Endothelial cell of umbilical vein (primary cell): Measurements from ENCODE around the gene CAPS. TPM values are rescaled to one million over a fixed set of nuclear protein-coding genes. Genes with fewer than 3 reads are reported as not detected.

Experiments used
- BruUV-seq: library from RNA; stranded (reverse); fragments of 400-500 nt; replicated peaks from 2 replicates; lab custom pipeline; 2021; lab: Mats Ljungman, UMichigan
- CTCF ChIA-PET: fragments of 300-600, 350-600 bp; sonication (Branson Sonifier 250); formaldehyde crosslinking; loops from one replicate; lab custom pipeline; 2021; ENCODE audit warnings: antibody characterized with exemption, inconsistent platforms; lab: Charles Lee
- POLR2A ChIA-PET: fragments of 300-600, 350-600 bp; sonication (Branson Sonifier 250); formaldehyde crosslinking; loops from one replicate; lab custom pipeline; 2021; ENCODE audit warnings: antibody characterized with exemption, inconsistent platforms; lab: Charles Lee
- DNase-seq: peaks from one replicate; pipeline ENCODE4 v3.0.0-alpha.2; 2011; ENCODE audit warnings: low read depth, low spot score
- FAIRE-seq: peaks from 2 replicates; lab custom pipeline; 2011; peaks lifted over from hg19 to GRCh38; lab: Jason Lieb, UNC
- H2AFZ ChIP-seq: 2 replicates; pipeline ENCODE4 v1.6.0; 2012; ENCODE audit warnings: low read depth, low read length, control low read depth, inconsistent platforms
- H3K27ac ChIP-seq: 2 replicates; pipeline ENCODE4 v1.5.1; 2011; ENCODE audit warnings: low read depth, mild to moderate bottlenecking, control low read depth, low read length, moderate library complexity; ENCODE audit not compliant: insufficient read depth
- H3K27me3 ChIP-seq, 2 experiments: 2 replicates each; pipeline versions ENCODE4 v1.6.0 to v1.6.1; 2011; ENCODE audit warnings: low read length in 2 of 2, mixed read lengths in 1 of 2; ENCODE audit not compliant: control insufficient read depth in 2 of 2, insufficient read depth in 2 of 2
- H3K36me3 ChIP-seq, 2 experiments: 2 replicates in 1 of 2; 3 replicates in 1 of 2; pipeline ENCODE4 v1.5.1; 2011; ENCODE audit warnings: low read length in 2 of 2, mild to moderate bottlenecking in 1 of 2, moderate library complexity in 1 of 2; ENCODE audit not compliant: control insufficient read depth in 2 of 2, insufficient read depth in 2 of 2; ENCODE audit errors: extremely low read depth in 1 of 2
- H3K4me1 ChIP-seq: 3 replicates; pipeline ENCODE4 v1.5.1; 2011; ENCODE audit warnings: mild to moderate bottlenecking, low read length; ENCODE audit not compliant: control insufficient read depth, insufficient read depth; ENCODE audit errors: extremely low read depth
- H3K4me2 ChIP-seq: 2 replicates; pipeline ENCODE4 v1.6.1; 2011; ENCODE audit warnings: low read length, control low read depth, mixed read lengths; ENCODE audit not compliant: insufficient read depth
- H3K4me3 ChIP-seq, 3 experiments: fragments of 200-600 bp in 1 of 3; sonication (generic), shearing (Covaris generic) in 1 of 3; replicated peaks in 1 of 3; 2 replicates each; pipeline ENCODE4 v1.5.1; 2011 to 2016; ENCODE audit warnings: control low read depth in 3 of 3, low read length in 3 of 3, mild to moderate bottlenecking in 2 of 3, inconsistent platforms in 1 of 3, low read depth in 1 of 3, moderate library complexity in 1 of 3; ENCODE audit not compliant: insufficient read depth in 1 of 3
- H3K79me2 ChIP-seq: 2 replicates; pipeline ENCODE4 v1.6.0; 2012; ENCODE audit warnings: low read length, inconsistent platforms; ENCODE audit not compliant: control insufficient read depth, insufficient read depth
- H3K9ac ChIP-seq: replicated peaks from 2 replicates; pipeline ENCODE3; 2011; ENCODE audit warnings: low read length, control low read depth; ENCODE audit not compliant: insufficient read depth; ENCODE audit errors: extremely low read depth
- H3K9me1 ChIP-seq: replicated peaks from 3 replicates; pipeline ENCODE4 v1.6.0; 2011; ENCODE audit warnings: mild to moderate bottlenecking, low read length; ENCODE audit not compliant: control insufficient read depth, insufficient read depth; ENCODE audit errors: extremely low read depth
- H3K9me3 ChIP-seq: replicated peaks from 2 replicates; pipeline ENCODE4 v1.5.1; 2012; ENCODE audit warnings: low read length, inconsistent platforms; ENCODE audit not compliant: control insufficient read depth, insufficient read depth
- H4K20me1 ChIP-seq: replicated peaks from 2 replicates; pipeline ENCODE3; 2011; ENCODE audit warnings: mild to moderate bottlenecking, low read length; ENCODE audit not compliant: control insufficient read depth, insufficient read depth; ENCODE audit errors: extremely low read depth
- EZH2 ChIP-seq: IDR thresholded peaks from 2 replicates; pipeline ENCODE4 v1.6.1; 2012; ENCODE audit warnings: borderline replicate concordance, low read depth, mild to moderate bottlenecking, moderate library complexity, low read length, inconsistent platforms; ENCODE audit not compliant: severe bottlenecking
- FOS ChIP-seq: IDR thresholded peaks from 2 replicates; pipeline ENCODE4 v1.6.1; 2011; ENCODE audit warnings: mild to moderate bottlenecking, low read length, moderate library complexity, borderline replicate concordance; ENCODE audit not compliant: insufficient read depth
- GATA2 ChIP-seq: IDR thresholded peaks from 2 replicates; pipeline ENCODE4 v1.7.0; 2011; ENCODE audit warnings: low read depth, mild to moderate bottlenecking, moderate library complexity, mixed read lengths, low read length; ENCODE audit not compliant: insufficient read length, insufficient read depth
- JUN ChIP-seq: IDR thresholded peaks from 2 replicates; pipeline ENCODE4 v1.6.1; 2011; ENCODE audit warnings: borderline replicate concordance, low read depth; ENCODE audit not compliant: insufficient read length, insufficient read depth
- MYC ChIP-seq: IDR thresholded peaks from one replicate; pipeline ENCODE4 v1.6.1; 2011; ENCODE audit warnings: mild to moderate bottlenecking, low read depth, low read length
- POLR2A ChIP-seq: IDR thresholded peaks from 2 replicates; pipeline ENCODE4 v1.6.1; 2012; ENCODE audit warnings: low read depth, mild to moderate bottlenecking, control low read depth, low read length
- POLR2AphosphoS5 ChIP-seq: IDR thresholded peaks from 2 replicates; pipeline ENCODE4 v1.6.1; 2012; ENCODE audit warnings: low read depth, mild to moderate bottlenecking, control low read depth, low read length, moderate library complexity; ENCODE audit not compliant: insufficient read depth
- dilution Hi-C: fragments of 300-500 bp; cut with MboI; formaldehyde crosslinking; loops from one replicate; pipeline ENCODE4 v1.15.0; 2019; ENCODE audit warnings: low sequenced_read_pairs; ENCODE audit not compliant: extremely low pct_ligation_motif_present
- intact Hi-C: fragments of 100-400 bp; cut with micrococcal nuclease; formaldehyde crosslinking; loops from one replicate; pipeline ENCODE4 v1.10.0; 2022
- polyA plus RNA-seq, 4 experiments: library from polyadenylated mRNA; depleted of rRNA in 3 of 4; stranded (reverse) in 3 of 4; unstranded in 1 of 4; fragments of >200 nt; gene quantifications; 2 replicates each; pipeline versions ENCODE4 v1.2.1 to v1.2.3, GENCODE V29; 2011 to 2012; ENCODE audit warnings: missing spikeins in 1 of 4
- total RNA-seq: library from RNA; stranded (reverse); gene quantifications from 2 replicates; pipeline ENCODE4 v1.2.3, GENCODE V29; 2021
- TF ChIP-seq, protein P1 (sequence below), 2 donors: IDR thresholded peaks; 1 replicate in 1 of 2; 2 replicates in 1 of 2; pipeline ENCODE4 v1.5.1; 2011; ENCODE audit warnings: low read length in 2 of 2, mild to moderate bottlenecking in 2 of 2, moderate library complexity in 2 of 2, control low read depth in 1 of 2, inconsistent platforms in 1 of 2, low read depth in 1 of 2; ENCODE audit not compliant: insufficient read depth in 1 of 2; ENCODE audit errors: extremely low read depth in 1 of 2
- TF ChIP-seq, protein P2 (sequence below): IDR thresholded peaks from 2 replicates; pipeline ENCODE4 v1.6.1; 2011; ENCODE audit not compliant: insufficient read depth, insufficient read length

The CAPS gene
- total and polyA plus RNA-seq, 2 donors (not counting 3 experiments of a cell fraction or from before 2014, with no cell fraction given), result 6.9 to 8.9 TPM

DNA sequence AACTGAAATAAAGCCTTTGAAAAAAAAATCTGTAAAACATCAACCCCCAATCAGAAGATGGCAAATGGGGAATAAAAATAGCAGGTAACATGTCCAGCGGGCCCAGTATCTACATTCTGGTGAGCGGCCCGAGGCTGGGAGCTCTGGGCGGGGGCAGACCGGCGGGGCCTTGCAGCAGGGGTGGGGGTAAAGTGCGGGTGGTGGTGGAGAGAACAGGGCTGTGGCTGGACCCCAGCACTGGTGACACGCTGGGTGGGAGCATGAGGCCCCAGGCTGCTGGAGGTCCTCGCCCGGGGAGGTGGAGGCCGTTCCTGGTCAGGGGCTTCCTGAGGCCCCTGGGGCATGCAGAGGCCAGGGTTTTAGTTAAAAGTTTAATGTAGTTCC, 1.7 kb downstream of the CAPS start:
- no peak for DNase-seq
- TF ChIP-seq EZH2 (no peak), MYC (no peak), JUN (no peak), GATA2 (no peak), FOS (no peak), POLR2A (no peak), POLR2AphosphoS5 (no peak)
- TF ChIP-seq, protein P1, sequence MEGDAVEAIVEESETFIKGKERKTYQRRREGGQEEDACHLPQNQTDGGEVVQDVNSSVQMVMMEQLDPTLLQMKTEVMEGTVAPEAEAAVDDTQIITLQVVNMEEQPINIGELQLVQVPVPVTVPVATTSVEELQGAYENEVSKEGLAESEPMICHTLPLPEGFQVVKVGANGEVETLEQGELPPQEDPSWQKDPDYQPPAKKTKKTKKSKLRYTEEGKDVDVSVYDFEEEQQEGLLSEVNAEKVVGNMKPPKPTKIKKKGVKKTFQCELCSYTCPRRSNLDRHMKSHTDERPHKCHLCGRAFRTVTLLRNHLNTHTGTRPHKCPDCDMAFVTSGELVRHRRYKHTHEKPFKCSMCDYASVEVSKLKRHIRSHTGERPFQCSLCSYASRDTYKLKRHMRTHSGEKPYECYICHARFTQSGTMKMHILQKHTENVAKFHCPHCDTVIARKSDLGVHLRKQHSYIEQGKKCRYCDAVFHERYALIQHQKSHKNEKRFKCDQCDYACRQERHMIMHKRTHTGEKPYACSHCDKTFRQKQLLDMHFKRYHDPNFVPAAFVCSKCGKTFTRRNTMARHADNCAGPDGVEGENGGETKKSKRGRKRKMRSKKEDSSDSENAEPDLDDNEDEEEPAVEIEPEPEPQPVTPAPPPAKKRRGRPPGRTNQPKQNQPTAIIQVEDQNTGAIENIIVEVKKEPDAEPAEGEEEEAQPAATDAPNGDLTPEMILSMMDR (IDR thresholded peaks at IDR 0.05; ENCODE audit: extremely low read depth in 1 of 2, insufficient read depth in 1 of 2, low read depth in 1 of 2, low read length in 2 of 2), result no peak
- TF ChIP-seq, protein P2, sequence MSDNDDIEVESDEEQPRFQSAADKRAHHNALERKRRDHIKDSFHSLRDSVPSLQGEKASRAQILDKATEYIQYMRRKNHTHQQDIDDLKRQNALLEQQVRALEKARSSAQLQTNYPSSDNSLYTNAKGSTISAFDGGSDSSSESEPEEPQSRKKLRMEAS, result no peak
- Histone ChIP-seq H3K27ac (no peak overlapping the region), H2AFZ (no peak overlapping the region), H3K9ac (no peak overlapping the region), H3K27me3 (no peaks in the 10 kb centered on the region), H3K4me3 (no peak overlapping the region), H3K36me3 (peaks cover 7 to 17% of the 10 kb centered on the region in 2 experiments), H3K9me3 (no peaks in the 10 kb centered on the region), H3K79me2 (no peaks in the 10 kb centered on the region), H3K4me1 (no peaks in the 10 kb centered on the region), H4K20me1 (no peaks in the 10 kb centered on the region), H3K4me2 (no peak overlapping the region), H3K9me1 (no peaks in the 10 kb centered on the region)
- ChIA-PET CTCF (no interaction called here), POLR2A (no interaction called here)
- dilution Hi-C loops, result no loop called here
- intact Hi-C loops, result no loop called here
- FAIRE-seq, result no peak
- no TSS peak for BruUV-seq
